GM21825 (cell line): ENCODE measurements around the gene MBP.

ENCODE experiments used
- ATAC-seq: cut with Tn5 transposase; IDR thresholded peaks from one replicate; pipeline ENCODE4 v1.9.1; 2021; ENCODE audit warnings: mild to moderate bottlenecking, moderate library complexity; ENCODE audit not compliant: unreplicated experiment

The MBP gene

GRCh38 chr18:76931171-76931570 lies 201.4 kb downstream of the MBP start:
- ATAC-seq, result no peak
